Measurements from ENCODE around the gene TRAPPC12.

The TRAPPC12 gene

GRCh38 chr2:3470856-3471737 is 91.6 kb downstream of the TRAPPC12 start:
- DNase-seq: no peak

GRCh38 chr2:3472296-3472695 is 92.8 kb downstream of the TRAPPC12 start:
- DNase-seq: no peak

DNA sequence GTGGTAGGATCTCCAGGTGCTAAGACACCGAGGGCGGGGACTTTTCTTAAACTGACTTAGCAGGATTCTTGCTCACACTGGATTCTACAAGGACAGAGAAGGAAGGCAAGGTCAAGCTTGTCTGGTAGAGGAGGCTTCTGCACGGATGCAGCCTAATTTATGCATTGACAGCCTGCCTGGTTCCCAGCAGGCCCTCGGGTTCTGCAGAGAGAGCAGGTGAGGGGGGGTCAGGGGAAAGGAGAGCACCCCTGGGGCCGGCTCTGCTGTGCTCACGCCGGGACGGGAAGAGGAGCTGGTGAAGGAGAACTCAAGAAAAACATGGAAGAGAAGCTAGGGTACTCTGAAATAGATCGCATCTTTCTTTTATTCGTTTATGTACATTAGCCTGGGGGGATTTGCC is 93.5 kb downstream of the TRAPPC12 start:
- DNase-seq: no peak

DNA sequence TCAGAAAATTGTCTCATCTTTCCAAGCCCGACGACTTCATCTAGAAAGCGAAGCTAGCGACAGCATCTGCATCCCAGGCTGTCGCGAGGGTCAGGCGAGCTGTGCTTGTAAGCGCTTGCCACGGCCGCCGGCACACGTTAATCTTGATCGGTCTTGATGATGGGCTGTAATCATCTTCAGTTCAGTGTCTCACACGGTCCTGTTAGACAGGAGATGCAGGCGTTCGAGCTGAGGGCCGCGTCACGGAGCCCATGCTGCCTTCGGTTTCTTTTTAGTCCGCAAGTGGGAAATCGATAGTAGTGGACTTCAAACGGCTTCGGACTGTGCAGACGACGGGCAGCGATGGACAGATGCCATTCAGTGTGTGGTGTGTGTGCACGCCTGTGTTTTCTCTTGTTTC is 96.3 kb downstream of the TRAPPC12 start:
- DNase-seq: no peak

GRCh38 chr2:3476321-3476984 is 97.0 kb downstream of the TRAPPC12 start:
- DNase-seq: no peak

- no peak for DNase-seq
These were observed 97.5 kb downstream of the TRAPPC12 start for GRCh38 chr2:3476985-3477327.

DNA sequence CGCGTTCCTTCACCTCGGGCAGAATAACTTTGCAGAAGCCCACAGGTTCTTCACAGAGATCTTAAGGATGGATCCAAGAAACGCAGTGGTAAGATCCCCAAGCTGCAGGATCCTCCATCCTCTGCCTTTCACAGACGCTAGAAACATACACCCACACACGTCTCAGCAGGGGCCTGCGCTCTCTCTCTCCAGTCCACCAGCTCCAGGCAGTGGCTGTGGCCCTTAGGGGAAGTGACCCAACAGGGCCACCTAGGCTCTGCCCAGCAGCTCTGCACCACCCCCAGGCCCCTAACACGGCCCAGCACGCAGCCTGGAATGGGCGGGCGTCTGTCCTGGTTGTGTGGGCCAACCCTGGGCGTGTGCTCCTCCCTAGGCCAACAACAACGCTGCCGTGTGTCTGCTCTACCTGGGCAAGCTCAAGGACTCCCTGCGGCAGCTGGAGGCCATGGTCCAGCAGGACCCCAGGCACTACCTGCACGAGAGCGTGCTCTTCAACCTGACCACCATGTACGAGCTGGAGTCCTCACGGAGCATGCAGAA is 99.4 kb downstream of the TRAPPC12 start:
- no peak for DNase-seq

- no peak for DNase-seq
These were observed 100.2 kb downstream of the TRAPPC12 start for GRCh38 chr2:3479430-3480320.

- DNase-seq: peak; percentile 28
These were observed 101.0 kb downstream of the TRAPPC12 start for GRCh38 chr2:3480352-3481010.

DNA sequence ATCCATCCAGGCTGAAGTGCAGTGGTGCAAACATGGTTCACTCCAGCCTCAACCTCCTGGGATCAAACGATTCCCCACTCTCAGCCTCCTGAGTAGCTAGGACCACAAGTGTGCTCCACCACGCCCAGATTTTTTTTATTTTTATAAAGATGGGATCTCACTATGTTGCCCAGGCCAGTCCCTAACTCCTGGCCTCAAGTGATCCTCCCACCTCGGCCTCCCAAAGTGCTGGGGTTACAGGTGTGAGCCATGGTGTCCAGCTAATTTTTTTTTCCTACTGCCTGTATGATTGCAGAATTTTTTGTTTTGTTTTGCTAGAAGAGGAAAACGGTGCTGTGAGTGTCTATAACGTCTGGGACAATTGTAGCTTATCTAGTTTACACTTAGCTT is 101.5 kb downstream of the TRAPPC12 start:
- no peak for DNase-seq

GRCh38 chr2:3481736-3482362 is 102.4 kb downstream of the TRAPPC12 start:
- DNase-seq: no peak

GRCh38 chr2:3482363-3482821 is 102.9 kb downstream of the TRAPPC12 start:
- no peak for DNase-seq

- DNase-seq: no peak
These were observed 103.9 kb downstream of the TRAPPC12 start for GRCh38 chr2:3483227-3483985.

GRCh38 chr2:3483986-3484960 is 104.8 kb downstream of the TRAPPC12 start:
- DNase-seq: no peak

GRCh38 chr2:3485166-3485565 is 105.7 kb downstream of the TRAPPC12 start:
- DNase-seq: no peak

- no peak for DNase-seq
These were observed 106.8 kb downstream of the TRAPPC12 start for GRCh38 chr2:3486047-3487027.

DNA sequence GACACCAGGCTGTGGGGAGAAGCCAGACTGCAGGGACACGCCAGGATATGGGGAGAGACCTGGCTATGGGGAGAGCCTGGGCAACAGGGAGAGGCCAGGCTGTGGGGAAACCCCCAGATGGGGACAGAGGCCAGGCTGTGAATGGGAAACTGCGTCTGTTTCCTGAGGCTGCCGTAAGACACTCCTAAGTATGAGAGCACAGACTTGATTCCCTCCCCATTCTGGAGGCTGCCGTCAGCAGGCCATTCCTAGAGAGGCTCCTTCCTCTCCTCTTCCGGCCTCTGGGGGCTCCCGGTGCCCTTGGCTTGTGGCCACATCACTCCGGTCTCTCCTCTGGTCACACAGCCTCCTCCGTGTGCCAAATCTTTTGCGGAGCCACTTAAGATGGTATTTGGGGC is 107.5 kb downstream of the TRAPPC12 start:
- DNase-seq: no peak

- DNase-seq: no peak
These were observed 107.9 kb downstream of the TRAPPC12 start for GRCh38 chr2:3487432-3487831.
